ENCODE measurements around the gene NKAIN1. TPM values are rescaled to one million over a fixed set of nuclear protein-coding genes. Genes with fewer than 3 reads are reported as not detected.
"Not testable (repeated sequence)": the region's sequence is repeated elsewhere in the genome, so short reads cannot be mapped to it uniquely, and the experiment has no call there.

Gene NKAIN1
- polyA plus RNA-seq, 1 donor: 1.8 TPM

GRCh38 chr1:31151402-31151801 is 88.3 kb downstream of the NKAIN1 start:
- no peak for DNase-seq

- DNase-seq: no peak
Measured at GRCh38 chr1:31148409-31148808, 91.3 kb downstream of the NKAIN1 start.

- no peak for DNase-seq
Measured at GRCh38 chr1:31145648-31146047, 94.0 kb downstream of the NKAIN1 start.

GRCh38 chr1:31144442-31144841 is 95.2 kb downstream of the NKAIN1 start:
- DNase-seq: no peak

- DNase-seq: no peak
Measured at GRCh38 chr1:31143455-31143854, 96.2 kb downstream of the NKAIN1 start.

- no peak for DNase-seq
Measured at GRCh38 chr1:31142406-31142805, 97.3 kb downstream of the NKAIN1 start.

GRCh38 chr1:31140299-31140698 is 99.4 kb downstream of the NKAIN1 start:
- no peak for DNase-seq

- DNase-seq: not testable (repeated sequence)
Measured at GRCh38 chr1:31138797-31139521, 100.7 kb downstream of the NKAIN1 start.

- DNase-seq: not testable (repeated sequence)
Measured at GRCh38 chr1:31137873-31138272, 101.8 kb downstream of the NKAIN1 start.

- no peak for DNase-seq
Measured at GRCh38 chr1:31135973-31136600, 103.6 kb downstream of the NKAIN1 start.

GRCh38 chr1:31133368-31133767 is 106.3 kb downstream of the NKAIN1 start:
- no peak for DNase-seq

Other genes with a start within 250 kb of the NKAIN1 start
- 60.9 TPM for gene PUM1, start 174.2 kb downstream of the NKAIN1 start, polyA plus RNA-seq (ENCODE audit: insufficient read length)
- 37.0 TPM for gene SNRNP40, start 56.9 kb upstream of the NKAIN1 start, polyA plus RNA-seq (ENCODE audit: insufficient read length)
- 24.2 TPM for gene ZCCHC17, start 57.1 kb upstream of the NKAIN1 start, polyA plus RNA-seq (ENCODE audit: insufficient read length)
- gene FABP3, start 133.2 kb upstream of the NKAIN1 start, polyA plus RNA-seq (ENCODE audit: insufficient read length): 134 TPM
- gene SERINC2, start 173.3 kb upstream of the NKAIN1 start, polyA plus RNA-seq (ENCODE audit: insufficient read length): 45.1 TPM